Right lobe of liver (tissue), 4 donors: Measurements from ENCODE around the gene MRPL19.

Experiments
- CTCF ChIP-seq, 4 donors: fragments of 200-600 bp in 3 of 4; fragments of 450-650 bp in 1 of 4; IDR thresholded peaks; one replicate each; pipeline versions ENCODE4 v1.5.1 to v1.8.0; 2016 to 2022; ENCODE audit warnings: antibody characterized with exemption in 4 of 4, mild to moderate bottlenecking in 2 of 4
- POLR2A ChIP-seq: fragments of 450-650 bp; IDR thresholded peaks from one replicate; pipeline ENCODE4 v1.6.1; 2017; ENCODE audit warnings: antibody characterized with exemption, mild to moderate bottlenecking
- donor health status: DM: no; HTN: no; CAD: no.
- donor health status: DM: no; HTN: no; CAD: no.
- donor health status: DM: no; HTN: yes; CAD: no.

DNA sequence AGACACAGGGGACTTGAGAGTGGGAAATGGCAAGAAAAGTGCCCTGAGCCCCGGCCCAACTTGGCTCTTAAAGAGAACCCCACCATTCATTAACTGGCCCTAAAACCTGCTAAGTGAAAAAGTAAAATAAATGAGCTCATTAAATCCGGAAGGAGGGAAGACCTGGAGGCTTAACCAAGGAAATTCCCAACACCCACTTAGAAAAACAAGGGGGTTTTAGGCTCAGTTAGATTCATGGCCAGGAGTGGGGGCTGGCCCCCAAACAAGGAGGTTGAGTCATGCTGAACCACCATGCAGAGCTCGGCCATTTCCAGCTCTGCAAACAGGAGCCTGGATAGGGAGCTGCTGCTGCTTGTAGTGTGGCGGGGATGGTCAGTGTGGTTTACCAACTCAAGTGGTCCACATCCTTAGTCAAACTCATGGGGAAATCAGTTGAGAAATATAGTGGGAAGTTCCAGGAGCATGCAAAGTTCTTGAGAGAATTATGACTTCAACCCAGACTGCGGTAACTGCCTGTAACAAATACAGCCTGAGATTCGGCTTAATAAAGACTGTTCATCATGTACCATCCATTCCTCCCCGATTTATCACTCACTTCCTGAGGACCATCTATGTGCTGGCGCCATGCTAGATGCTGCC, 39.7 kb upstream of the MRPL19 start:
- TF ChIP-seq POLR2A: no peak
- TF ChIP-seq CTCF (IDR thresholded peaks at IDR 0.05): no peak
